NCI-H69 (cell line): ENCODE results near the gene CTDSP2.

Source experiments
- DNase-seq: peaks from one replicate; lab custom pipeline; 2025; lab: John Stamatoyannopoulos, UW

Gene CTDSP2

DNA sequence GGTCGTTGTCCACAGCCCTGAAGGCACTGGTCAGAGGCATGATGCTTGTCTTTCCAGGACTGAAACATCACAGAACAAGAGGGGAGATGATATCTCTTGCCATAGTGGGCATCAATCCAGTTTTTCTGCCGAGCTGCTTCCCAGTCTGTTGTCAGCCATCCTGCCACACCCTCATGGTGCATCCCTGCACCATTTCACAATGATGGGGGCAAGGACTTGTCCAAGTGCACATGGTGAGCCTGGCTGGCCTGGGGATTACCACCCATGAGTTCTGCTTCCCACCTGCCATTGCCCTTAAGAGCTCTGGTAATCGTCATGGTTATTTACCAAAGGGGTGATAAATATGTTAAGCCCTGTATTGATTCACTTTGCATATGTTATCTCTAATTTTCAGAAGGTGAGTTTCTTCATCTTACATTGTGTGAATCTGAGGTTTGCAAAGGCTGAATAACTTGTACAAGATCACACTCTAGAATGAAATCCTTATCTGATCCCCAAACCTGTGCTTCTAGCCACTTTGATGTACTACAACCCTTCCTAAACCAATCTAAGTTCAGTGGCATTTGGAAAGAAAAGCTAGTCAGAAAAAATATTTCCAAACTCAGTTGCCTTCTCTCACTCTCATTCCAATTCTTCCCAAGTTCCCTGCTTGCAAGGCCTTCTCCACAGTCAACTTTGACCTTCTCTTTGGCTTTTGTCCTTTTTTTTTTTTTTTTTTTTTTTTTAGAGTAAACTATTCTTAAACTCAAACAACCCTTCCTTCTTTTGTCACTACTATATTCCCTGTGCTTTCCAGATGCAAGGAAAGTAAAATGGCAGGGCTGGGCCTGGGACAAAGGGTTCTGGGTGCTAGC lies 30.3 kb downstream of the CTDSP2 start:
- DNase-seq: no peak

- peak; percentile 23 for DNase-seq
Measured at GRCh38 chr12:57815177-57816000, 31.1 kb downstream of the CTDSP2 start.

DNA sequence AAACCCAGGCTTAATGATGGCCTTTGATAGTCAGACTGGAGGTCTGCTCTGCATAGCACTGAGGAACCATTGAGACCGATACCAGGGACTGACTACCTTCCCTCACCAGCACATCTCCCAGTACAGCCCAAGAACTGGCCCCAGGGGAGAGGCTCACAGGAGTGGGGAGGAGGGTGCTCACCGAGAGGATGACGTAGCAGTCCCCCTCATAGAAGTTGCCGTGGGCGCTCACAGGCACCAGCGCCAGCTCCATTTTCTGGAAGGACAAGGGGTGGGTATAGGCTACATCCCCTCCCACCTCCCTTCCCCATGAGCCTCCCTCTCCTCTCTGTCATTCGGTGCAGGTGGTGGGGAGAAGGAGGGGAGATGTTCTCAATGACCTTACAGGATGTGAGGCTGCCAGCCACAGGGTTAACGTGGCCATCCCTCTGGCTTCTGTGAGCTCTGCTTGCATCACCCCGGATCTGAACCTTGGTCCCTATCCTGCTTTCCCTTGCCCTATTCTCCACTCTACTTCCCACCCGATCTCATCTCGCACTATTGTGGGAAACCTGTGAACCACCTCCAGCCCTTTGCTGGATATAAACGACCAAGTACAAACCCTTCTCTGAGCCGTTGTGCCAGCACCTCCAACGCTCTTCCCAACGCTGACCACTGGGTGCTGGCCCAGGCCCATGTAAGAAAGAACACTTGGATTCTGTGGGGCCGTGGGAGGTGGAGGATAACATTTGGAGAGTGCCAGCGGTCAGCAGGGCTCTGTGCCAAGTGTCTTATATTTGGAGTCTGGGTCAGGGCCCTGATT lies 32.4 kb downstream of the CTDSP2 start:
- no peak for DNase-seq

GRCh38 chr12:57813111-57813970 lies 33.2 kb downstream of the CTDSP2 start:
- DNase-seq: no peak

DNA sequence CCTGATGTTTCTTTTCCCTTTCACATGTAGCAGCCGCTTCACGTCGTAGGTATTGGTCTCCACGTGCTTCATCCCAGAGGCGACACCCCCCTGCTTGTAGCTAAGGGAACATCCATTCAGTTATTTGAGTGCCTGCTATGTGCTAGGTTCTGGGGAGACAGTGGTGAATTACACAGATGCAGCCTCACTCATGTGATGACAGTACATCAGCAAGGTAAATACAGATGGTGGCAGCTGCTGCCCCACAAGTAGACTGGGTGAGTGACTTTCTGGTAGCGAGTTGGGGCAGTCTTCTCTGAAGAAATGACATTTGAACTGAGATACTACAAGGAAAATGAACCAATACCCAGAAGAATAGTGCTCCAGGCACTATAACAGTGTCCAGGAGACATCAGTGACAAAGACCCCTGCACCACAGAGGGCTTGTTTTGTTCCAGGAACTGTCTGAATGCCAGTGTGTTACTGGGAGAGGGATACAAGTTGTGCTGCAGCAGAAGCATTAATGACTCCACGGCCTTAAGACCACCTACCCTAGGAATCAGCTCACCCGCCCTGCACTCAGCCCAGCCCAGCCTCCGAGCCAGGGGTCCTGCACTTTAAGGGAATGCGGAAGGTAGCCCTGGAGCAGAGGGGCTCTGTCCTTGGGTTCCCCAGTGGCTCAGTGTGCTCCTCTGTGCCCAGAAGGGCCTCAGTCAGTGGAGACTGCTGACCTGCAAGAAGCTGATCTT lies 35.3 kb downstream of the CTDSP2 start:
- DNase-seq: no peak

DNA sequence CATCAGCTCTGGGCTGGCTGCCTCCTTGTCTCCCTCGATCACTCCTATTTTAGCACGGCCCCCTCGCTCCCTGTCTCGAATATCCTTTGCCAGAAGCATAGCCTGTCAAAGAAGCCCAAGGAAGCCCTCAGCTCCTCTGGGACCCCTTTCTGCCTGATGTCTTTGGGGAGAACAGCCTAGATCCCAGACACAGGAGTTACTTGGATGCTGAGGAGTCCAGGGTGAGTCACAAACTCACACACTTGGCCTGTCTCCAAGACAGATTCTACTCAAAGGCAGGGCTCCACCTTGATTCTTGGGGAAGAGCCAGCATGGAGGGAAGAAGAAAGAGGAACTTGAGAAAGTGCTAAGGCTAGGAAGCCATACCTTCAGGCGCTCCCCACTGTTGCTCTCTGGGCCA lies 36.1 kb downstream of the CTDSP2 start:
- DNase-seq: peak; percentile 9

DNA sequence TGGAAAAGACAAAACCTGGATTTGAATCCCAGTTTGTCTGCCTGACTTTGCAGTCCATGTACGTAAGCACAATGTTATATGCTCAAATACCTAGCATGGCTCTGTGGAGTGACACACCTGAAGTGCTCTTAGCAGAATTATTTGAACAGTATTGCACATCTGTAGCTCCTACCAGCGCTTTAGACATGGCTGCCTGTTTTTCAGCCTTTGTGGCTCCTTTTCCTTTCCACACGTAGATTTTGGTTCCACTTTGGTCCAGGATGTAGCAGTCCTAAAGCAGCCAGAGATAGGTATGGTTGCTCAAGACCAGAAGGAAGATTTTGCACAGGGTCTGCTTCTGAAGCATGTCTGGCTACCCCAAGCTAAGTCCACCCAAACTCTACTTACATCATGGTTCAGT lies 37.1 kb downstream of the CTDSP2 start:
- DNase-seq: no peak

- DNase-seq: no peak
Measured at GRCh38 chr12:57808351-57808750, 38.2 kb downstream of the CTDSP2 start.

- DNase-seq: no peak
Measured at GRCh38 chr12:57807285-57807684, 39.2 kb downstream of the CTDSP2 start.

DNA sequence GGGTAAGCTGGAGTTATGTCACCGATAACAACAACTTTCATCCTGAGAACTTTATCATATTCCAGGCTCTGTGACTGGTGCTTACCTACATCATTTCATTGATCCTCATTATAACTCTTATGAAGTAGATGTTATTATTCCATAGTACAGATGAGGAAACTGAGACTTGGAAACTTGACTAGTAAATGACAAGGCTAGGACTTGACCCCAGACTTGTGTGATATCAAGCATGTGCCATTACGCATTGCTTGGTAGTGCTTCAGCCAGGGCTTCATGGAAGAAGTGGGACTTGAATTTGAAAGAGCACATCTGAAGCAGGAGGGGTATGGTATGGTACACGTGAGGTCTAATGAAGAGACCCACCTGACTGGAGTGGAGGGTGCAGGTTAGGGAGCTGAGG lies 39.9 kb downstream of the CTDSP2 start:
- DNase-seq: no peak

- peak; percentile 43 for DNase-seq
Measured at GRCh38 chr12:57803319-57803893, 43.1 kb downstream of the CTDSP2 start.

DNA sequence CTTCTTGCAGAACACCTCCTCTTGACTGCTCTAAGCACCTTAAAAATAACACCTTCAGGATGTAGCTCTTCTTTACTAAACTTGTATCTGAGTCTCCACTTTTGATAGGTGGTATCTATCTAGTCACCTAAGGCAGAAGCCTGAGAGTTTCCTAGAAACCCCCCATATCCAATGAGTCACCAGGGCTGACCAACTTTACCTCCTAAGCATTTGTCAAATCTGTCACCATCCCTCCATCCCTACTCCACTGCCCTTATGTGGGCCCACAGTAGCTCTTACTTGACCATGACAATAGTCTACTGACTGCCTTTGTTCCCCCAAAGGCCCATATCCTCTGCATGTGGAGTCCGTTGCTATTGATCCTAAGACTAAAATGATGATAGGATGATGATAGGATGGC lies 43.9 kb downstream of the CTDSP2 start:
- no peak for DNase-seq

- DNase-seq: no peak
Measured at GRCh38 chr12:57800965-57801364, 45.6 kb downstream of the CTDSP2 start.

DNA sequence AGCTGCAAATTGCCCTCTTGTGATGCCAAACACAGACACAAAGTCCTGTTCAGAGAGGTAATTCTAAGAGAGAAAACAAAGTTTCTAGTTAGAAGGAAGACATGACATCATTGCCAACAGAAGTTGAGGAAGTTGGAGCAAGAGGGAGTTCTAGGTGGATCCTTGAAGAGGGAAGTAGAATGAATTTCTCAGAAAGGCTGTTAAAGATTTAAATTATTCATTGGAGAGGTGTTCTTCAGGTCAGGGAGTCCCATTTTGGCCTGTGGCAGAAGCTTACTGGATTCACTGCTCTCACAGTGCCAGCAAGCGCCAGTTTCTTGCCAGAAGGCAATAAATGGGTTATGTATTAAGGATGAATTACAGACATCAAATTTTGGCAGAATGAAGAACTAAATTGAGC lies 48.6 kb downstream of the CTDSP2 start:
- no peak for DNase-seq

- no peak for DNase-seq
Measured at GRCh38 chr12:57796996-57797395, 49.5 kb downstream of the CTDSP2 start.

DNA sequence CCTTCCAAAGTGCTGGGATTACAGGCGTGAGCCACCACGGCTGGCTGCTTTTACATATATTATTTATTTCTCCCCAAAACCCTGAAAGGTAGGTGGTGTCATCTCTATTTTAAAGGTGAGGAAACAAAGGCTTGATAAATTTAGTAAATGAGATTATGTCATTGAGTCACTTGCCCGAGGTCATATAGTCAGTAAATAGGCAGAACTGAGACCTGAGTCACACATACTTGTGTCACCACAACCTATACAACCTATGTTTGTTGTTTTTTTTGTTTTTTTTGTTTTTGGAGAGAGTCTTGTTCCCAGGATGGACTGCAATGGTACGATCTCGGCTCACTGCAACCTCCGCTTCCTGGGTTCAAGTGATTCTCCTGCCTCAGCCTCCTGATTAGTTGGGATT lies 51.2 kb downstream of the CTDSP2 start:
- DNase-seq: no peak

DNA sequence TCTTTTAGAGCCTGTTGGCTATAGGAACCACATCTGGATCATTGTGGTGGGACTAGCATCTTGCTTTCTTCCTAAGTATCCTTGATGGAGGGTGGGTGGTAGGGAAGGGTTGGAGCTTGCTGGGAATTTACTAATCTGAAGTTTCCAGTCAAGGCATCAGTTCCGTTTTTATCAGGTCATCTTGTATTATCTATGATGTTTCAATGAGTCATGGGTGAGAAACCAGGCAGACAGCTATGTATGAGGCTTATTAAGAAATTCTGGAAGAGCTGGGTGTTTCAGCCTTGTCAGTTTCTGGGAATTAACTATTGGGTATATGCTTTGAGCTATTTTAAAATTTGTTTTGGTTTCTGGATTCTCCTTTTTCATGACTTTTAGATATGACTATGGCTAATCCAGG lies 52.6 kb downstream of the CTDSP2 start:
- no peak for DNase-seq

DNA sequence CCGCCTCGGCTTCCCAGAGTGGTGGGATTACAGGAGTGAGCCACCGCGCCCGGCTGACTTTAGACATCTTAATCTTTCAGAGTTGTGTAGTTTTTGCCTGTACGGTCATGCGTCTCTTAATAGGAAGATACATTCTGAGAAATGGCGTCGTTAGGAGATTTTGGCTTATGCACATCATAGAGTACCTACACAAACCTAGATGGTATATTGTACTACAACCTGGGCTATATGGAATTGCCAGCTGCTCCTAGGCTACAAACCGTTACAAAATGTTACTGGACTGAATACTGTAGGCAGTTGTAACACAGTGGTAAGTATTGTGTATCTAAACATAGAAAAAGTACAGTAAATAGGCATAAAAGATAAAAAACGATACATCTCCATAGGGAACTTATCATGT lies 62.7 kb downstream of the CTDSP2 start:
- DNase-seq: no peak

- DNase-seq: no peak
Measured at GRCh38 chr12:57783466-57783801, 63.1 kb downstream of the CTDSP2 start.

GRCh38 chr12:57782608-57783465 lies 63.7 kb downstream of the CTDSP2 start, which contains the start of gene TSFM:
TSFM (plus strand) TSS chr12:57782787; CDS start chr12:57782802, 15 bp downstream.
- DNase-seq: peak; percentile 98
